Loucy (cell line): Measurements from ENCODE around the gene PEAK3.

Source experiments
- H2AFZ ChIP-seq: fragments of 200-600 bp; sonication (generic); 2 replicates; pipeline ENCODE4 v1.6.0; 2016; ENCODE audit warnings: antibody characterized with exemption, mild to moderate bottlenecking, low read length, moderate library complexity
- H3F3A ChIP-seq: fragments of 200-600 bp; 2 replicates; pipeline ENCODE4 v1.6.0; 2016; ENCODE audit warnings: antibody characterized with exemption, low read depth, mild to moderate bottlenecking
- H3K27me3 ChIP-seq: fragments of 200-600 bp; sonication (generic); 2 replicates; pipeline ENCODE4 v1.6.1; 2014; ENCODE audit warnings: low read length, mild to moderate bottlenecking; ENCODE audit not compliant: insufficient read depth, poor library complexity, severe bottlenecking
- H3K36me3 ChIP-seq: fragments of 200-600 bp; sonication (generic); 2 replicates; pipeline ENCODE4 v1.6.1; 2016; ENCODE audit warnings: low read length; ENCODE audit not compliant: insufficient read depth
- H3K4me1 ChIP-seq: fragments of 200-600 bp; sonication (generic); 2 replicates; pipeline ENCODE4 v1.5.1; 2014; ENCODE audit warnings: low read length, mild to moderate bottlenecking; ENCODE audit not compliant: insufficient read depth, poor library complexity, severe bottlenecking
- H3K4me2 ChIP-seq: fragments of 200-600 bp; sonication (generic); 2 replicates; pipeline ENCODE4 v1.6.0; 2014; ENCODE audit warnings: antibody characterized with exemption, low read length, low read depth, mild to moderate bottlenecking; ENCODE audit not compliant: poor library complexity, severe bottlenecking
- H3K4me3 ChIP-seq: fragments of 200-600 bp; sonication (generic); 2 replicates; pipeline ENCODE4 v1.5.1; 2014; ENCODE audit warnings: low read length, mild to moderate bottlenecking, mixed read lengths; ENCODE audit not compliant: poor library complexity, severe bottlenecking
- H3K79me2 ChIP-seq: fragments of 200-600 bp; sonication (generic); 2 replicates; pipeline ENCODE4 v1.6.1; 2014; ENCODE audit warnings: low read length; ENCODE audit not compliant: insufficient read depth
- H3K9ac ChIP-seq: fragments of 200-600 bp; sonication (generic); 2 replicates; pipeline ENCODE4 v1.6.0; 2014; ENCODE audit warnings: mild to moderate bottlenecking, low read depth, low read length, moderate library complexity; ENCODE audit not compliant: poor library complexity, severe bottlenecking
- H3K9me2 ChIP-seq: fragments of 200-600 bp; sonication (generic); replicated peaks from 2 replicates; pipeline ENCODE4 v1.6.1; 2016; ENCODE audit warnings: low read depth, low read length, mixed read lengths
- H3K9me3 ChIP-seq: fragments of 200-600 bp; sonication (generic); 2 replicates; pipeline ENCODE4 v1.6.1; 2014; ENCODE audit warnings: mild to moderate bottlenecking, antibody characterized with exemption, low read length, low read depth; ENCODE audit not compliant: insufficient read depth
- H4K20me1 ChIP-seq: fragments of 200-600 bp; sonication (generic); 2 replicates; pipeline ENCODE4 v1.6.0; 2014; ENCODE audit warnings: antibody characterized with exemption, low read length, mild to moderate bottlenecking; ENCODE audit not compliant: insufficient read depth, poor library complexity, severe bottlenecking
- EZH2phosphoT487 ChIP-seq: fragments of 200-600 bp; IDR thresholded peaks from 2 replicates; pipeline ENCODE4 v1.6.1; 2018; ENCODE audit warnings: antibody characterized with exemption, mild to moderate bottlenecking, moderate library complexity, borderline replicate concordance
- TF ChIP-seq, protein P1 (sequence below): fragments of 200-600 bp; sonication (generic); conservative IDR thresholded peaks from 2 replicates; pipeline ENCODE4 v1.5.1; 2014; ENCODE audit warnings: mild to moderate bottlenecking, antibody characterized with exemption, low read length

Gene PEAK3, protein sequence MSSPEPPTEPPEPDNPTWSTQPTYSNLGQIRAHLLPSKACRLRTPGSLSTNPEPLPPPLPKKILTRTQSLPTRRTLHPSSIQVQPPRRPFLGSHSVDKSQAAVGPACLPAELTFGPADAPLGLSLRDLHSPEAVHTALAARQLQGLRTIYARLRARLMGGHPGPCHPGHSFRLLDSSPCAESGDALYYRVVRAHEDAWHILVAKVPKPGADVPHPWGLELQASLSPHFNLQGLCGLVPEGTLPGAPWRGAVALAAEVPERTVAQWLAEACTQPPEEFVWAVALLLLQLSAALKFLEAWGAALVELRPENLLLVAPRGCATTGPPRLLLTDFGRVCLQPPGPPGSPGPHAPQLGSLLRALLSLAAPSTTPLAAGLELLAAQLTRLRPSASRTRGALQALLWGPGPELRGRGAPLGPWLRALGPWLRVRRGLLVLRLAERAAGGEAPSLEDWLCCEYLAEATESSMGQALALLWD

DNA sequence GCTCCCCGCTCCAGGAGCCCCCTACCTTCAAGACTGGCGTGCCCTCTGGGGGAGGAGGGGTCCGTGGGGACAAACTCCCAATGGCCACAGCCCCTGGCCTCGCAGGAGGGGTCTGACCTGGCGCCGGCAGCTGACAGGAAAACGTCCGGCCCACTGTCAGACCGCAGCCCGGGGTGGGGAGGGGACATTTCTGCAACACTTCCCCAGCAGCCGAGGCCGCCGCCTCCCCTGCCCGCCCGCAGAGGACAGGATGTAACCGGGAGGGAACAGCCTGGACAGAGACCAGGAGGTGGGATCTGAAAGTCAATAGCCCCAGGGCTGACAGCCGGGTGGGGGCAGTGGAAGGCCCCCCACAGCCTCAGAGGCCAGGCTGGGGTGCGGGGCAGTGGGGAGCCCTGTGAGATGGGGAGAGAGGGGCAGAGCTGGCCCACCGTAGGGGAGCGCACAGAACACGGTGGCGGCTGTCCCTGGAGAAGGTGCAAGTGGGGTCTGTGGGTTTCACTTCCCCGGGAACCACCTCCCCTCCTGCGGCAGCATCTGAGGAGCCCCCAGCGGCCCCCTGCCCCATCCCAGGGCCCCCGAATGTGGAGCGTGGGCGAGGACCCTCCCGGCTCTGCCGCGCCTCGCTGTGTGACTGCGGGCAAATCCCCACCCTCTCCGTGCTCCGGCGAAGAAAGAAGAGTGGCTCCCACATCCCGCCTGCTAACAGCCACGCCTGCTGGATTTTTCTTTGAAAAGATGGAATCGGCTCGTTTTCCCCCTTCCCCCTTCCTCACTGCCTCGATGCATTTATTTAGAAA lies at the start of gene PEAK3:
Gene PEAK3, minus strand, starts transcription at position 114 of the 800 bp plus-strand sequence. CDS start 1,244 bp downstream, outside the sequence.
- no peaks in the 10 kb centered on the region for H3K36me3 ChIP-seq
- H3K4me2 ChIP-seq = peak within 1 kb of the TSS; percentile 85
- H2AFZ ChIP-seq = peak within 1 kb of the TSS; percentile 71
- peak within 1 kb of the TSS; percentile 74 for H3K4me3 ChIP-seq
- H3F3A ChIP-seq = no peaks in the 10 kb centered on the region
- H3K4me1 ChIP-seq = peaks cover 12% of the 10 kb centered on the region
- H3K9ac ChIP-seq = peak within 1 kb of the TSS; percentile 73
- H3K27me3 ChIP-seq = no peaks in the 10 kb centered on the region
- TF ChIP-seq, protein P1, sequence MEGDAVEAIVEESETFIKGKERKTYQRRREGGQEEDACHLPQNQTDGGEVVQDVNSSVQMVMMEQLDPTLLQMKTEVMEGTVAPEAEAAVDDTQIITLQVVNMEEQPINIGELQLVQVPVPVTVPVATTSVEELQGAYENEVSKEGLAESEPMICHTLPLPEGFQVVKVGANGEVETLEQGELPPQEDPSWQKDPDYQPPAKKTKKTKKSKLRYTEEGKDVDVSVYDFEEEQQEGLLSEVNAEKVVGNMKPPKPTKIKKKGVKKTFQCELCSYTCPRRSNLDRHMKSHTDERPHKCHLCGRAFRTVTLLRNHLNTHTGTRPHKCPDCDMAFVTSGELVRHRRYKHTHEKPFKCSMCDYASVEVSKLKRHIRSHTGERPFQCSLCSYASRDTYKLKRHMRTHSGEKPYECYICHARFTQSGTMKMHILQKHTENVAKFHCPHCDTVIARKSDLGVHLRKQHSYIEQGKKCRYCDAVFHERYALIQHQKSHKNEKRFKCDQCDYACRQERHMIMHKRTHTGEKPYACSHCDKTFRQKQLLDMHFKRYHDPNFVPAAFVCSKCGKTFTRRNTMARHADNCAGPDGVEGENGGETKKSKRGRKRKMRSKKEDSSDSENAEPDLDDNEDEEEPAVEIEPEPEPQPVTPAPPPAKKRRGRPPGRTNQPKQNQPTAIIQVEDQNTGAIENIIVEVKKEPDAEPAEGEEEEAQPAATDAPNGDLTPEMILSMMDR = no peak
- no peak for TF ChIP-seq EZH2phosphoT487
- H4K20me1 ChIP-seq = no peaks in the 10 kb centered on the region
- H3K79me2 ChIP-seq = no peaks in the 10 kb centered on the region
- H3K9me2 ChIP-seq = no peaks in the 10 kb centered on the region
- H3K9me3 ChIP-seq = no peaks in the 10 kb centered on the region

DNA sequence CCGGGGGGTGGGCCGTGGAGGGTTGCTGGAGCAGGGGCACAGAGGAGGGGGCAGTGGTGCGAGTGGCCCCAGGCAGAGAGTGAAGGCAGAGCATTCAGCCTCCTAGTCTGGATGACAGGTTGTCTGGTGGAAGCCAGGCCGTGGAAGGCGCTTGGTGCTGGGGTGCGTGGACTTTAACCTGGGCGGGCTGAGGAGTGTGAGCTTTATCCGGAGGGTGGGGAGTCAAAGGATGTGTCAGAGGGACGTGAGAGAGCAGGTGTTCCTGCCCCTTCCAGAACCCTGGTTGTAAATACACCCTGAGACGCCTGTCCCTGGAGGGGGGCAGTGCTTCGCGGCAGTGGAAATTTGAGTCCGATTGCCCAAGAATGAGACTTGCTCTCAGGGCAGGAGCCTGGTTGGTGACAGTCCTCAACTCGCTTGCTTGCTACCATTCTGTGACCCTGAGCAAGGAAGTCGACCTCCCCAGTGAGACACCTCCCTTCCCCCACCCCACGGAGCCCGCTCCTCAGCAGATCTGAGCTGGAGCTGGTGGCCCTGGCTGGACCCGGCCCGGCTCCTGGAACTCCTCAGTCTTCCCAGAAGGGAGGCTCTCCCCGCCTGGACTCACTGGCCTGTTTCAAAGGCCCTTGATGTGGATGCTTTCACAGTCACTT lies 48.8 kb upstream of the PEAK3 start:
- H3K36me3 ChIP-seq = no peaks in the 10 kb centered on the region; the same call in 1 of the 2 replicates
- peak overlapping the region; percentile 85 for H3K4me2 ChIP-seq
- H3K27me3 ChIP-seq = peaks cover 9% of the 10 kb centered on the region
- H3K4me3 ChIP-seq = peak overlapping the region; percentile 98
- peaks cover 43% of the 10 kb centered on the region for H4K20me1 ChIP-seq
- peaks cover 56% of the 10 kb centered on the region for H3K4me1 ChIP-seq
- H3K9ac ChIP-seq = peak overlapping the region; percentile 99
- H3K79me2 ChIP-seq = peaks cover 90% of the 10 kb centered on the region
- H3K9me3 ChIP-seq = no peaks in the 10 kb centered on the region
- no peaks in the 10 kb centered on the region for H3K9me2 ChIP-seq
- TF ChIP-seq, protein P1 = no peak
- no peak for TF ChIP-seq EZH2phosphoT487
- H2AFZ ChIP-seq = no peak overlapping the region
- H3F3A ChIP-seq = peaks cover 6% of the 10 kb centered on the region

DNA sequence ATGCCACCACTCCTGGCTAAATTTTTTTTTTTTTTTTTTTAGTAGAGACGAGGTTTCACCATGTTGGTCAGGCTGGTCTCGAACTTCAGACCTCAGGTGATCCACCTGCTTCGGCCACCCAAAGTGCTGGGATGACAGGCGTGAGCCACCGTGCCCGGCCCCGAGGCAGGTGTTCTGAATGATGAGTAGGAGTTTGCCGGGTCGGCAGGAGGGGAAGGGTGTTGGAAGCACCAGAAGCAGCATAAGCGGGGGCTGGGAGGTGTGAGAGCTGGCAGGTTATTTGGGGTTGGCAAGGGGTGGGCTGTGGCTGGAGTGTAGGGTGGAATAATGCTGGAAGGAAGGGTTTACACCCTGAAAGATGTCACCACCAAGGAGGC lies 48.3 kb upstream of the PEAK3 start:
- Histone ChIP-seq H3K36me3 (no peaks in the 10 kb centered on the region; the same call in 1 of the 2 replicates), H3K27me3 (peaks cover 9% of the 10 kb centered on the region), H3K79me2 (peaks cover 90% of the 10 kb centered on the region), H4K20me1 (peaks cover 42% of the 10 kb centered on the region), H3K9me3 (no peaks in the 10 kb centered on the region), H3K4me3 (peak overlapping the region; percentile 98), H3K9me2 (no peaks in the 10 kb centered on the region), H3K9ac (peak overlapping the region; percentile 99), H3K4me1 (peaks cover 58% of the 10 kb centered on the region), H3K4me2 (peak overlapping the region; percentile 85), H2AFZ (no peak overlapping the region), H3F3A (peaks cover 6% of the 10 kb centered on the region)
- TF ChIP-seq, protein P1 = no peak
- TF ChIP-seq EZH2phosphoT487 = no peak
